NCI-H345 (cell line): Measurements from ENCODE around the gene UVRAG.
"Not testable (repeated sequence)": the region's sequence is repeated elsewhere in the genome, so short reads cannot be mapped to it uniquely, and the experiment has no call there.

Experiments
- DNase-seq: peaks from one replicate; lab custom pipeline; 2025; lab: John Stamatoyannopoulos, UW

The UVRAG gene

DNA sequence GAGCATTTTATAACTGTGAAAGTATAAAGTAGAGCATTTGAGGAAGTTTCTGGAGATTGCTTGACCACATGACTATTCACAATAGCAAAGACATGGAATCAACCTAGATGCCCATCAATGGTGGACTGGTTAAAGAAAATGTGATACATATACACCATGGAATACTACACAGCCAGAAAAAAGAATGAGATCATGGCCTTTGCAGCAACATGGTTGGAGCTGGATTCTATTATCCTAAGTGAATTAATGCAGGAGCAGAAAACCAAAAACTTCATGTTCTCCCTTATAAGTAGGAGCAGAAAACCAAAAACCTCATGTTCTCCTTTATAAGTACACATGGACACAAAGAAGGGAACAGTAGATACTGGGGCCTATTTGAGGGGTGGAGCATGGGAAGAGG is 30.3 kb downstream of the UVRAG start:
- DNase-seq: no peak

DNA sequence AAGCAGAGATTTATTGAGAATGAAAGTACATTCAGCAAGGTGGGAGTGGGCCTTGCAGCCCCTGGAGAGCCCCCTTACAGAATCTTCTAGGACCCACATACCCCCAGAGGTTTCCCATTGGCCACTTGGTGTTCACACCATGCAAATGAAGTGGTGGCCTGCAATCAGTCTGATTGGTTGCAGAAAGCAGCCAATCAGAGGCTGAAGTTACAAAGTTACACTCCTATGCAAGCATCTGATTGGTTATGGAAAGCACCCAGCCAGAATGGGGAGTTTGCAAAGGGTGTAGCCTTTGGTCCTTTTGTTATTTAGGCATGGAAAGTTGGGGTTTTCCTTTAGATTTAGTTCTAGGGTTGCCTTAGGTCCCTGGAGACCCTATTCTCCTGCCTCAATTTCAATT is 34.9 kb downstream of the UVRAG start:
- no peak for DNase-seq

DNA sequence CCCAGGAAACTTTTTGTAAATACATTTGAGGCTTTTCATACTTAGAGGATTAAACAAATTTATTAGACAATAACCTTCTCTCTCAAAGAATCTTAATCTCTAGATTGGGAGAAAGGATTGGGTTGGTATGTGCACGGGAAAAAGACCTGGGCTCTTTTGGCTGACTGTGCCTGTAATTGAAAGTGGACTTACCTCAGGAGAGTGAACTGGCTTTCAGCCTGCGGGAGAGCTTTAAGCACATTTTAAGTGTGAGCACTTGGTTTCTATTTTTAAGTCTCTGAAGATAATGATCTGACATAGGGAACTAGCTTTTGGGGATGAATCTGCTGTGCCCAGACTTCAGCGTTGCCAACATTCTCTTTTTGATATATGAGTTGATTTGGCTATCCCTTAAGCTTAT is 35.8 kb downstream of the UVRAG start:
- DNase-seq: peak; percentile 3

DNA sequence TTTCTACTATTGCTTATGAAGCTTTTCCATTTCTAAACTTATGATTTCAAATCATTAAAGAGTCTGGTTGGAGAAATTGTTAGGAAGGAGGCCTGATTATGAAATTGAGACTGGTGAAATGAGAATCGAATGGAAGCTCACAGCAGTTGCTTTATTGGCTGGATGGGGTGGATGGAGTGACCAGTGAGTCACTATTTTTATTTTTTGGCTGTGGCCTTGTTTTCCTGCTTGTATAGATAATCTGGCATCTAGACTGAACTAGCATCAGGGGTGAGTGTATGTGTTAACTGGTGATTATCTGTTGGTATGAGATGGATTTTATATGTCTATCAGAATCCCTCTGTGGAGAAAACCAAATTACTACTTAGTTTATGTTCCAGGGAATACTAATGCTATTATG is 36.2 kb downstream of the UVRAG start:
- no peak for DNase-seq

DNA sequence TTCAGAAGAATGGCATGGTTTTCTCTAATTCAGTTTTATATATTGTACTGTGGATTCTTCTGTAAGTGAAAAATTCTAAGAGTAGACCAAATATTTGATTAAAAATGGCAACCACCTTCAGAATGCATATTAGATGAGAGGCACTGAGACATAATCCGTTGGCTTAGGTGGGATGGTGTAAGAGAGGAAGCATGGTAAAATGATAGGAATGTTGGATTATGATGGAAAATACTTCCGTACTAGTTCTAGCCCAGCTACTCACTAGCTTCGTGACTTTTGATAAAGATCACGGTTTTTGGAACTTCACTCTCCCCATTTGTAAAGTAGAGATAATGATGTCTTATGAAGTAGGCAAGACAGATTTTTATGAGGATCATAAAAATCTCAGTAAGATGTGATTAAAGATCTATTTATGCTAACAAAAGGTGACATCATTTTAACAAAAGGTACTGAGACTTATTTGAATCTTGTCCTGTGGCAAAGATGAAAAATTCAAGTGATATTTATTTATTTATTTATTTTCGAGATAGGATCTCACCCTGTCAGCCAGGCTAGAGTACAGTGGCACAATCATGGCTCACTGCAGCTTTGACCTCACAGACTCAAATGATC is 37.5 kb downstream of the UVRAG start:
- DNase-seq: no peak

DNA sequence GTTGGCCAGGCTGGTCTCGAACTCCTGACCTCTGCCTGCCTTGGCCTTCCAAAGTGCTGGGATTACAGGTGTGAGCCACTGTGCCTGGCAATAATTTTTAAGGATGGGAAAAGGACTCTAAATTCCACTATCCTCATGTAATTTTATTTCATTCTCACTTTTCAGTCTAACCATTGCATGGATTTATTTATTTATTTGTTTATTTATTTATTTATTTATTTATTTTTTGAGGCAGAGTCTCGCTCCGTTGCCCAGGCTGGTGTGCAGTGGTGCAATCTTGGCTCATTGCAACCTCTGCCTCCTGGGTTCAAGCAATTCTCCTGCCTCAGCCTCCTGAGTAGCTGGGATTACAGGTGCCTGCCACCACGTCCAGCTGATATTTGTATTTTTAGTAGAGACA is 38.6 kb downstream of the UVRAG start:
- not testable (repeated sequence) for DNase-seq

DNA sequence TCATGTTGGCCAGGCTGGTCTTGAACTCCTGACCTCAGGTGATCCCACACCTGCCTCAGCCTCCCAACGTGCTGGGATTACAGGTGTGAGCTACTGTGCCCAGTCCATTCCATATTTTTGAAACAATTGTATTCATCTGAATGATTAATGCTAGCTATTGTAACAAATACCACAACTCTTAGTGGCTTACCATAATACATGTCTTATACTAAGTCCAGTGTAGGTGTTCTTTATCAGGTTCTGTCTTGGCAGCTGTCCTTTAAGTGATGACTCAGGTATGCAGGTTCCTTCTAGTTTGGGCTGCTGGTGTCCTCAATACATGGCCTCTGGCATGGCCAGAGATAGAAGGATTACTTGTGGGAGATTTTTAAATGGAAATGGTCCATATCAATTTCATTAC is 39.0 kb downstream of the UVRAG start:
- no peak for DNase-seq

DNA sequence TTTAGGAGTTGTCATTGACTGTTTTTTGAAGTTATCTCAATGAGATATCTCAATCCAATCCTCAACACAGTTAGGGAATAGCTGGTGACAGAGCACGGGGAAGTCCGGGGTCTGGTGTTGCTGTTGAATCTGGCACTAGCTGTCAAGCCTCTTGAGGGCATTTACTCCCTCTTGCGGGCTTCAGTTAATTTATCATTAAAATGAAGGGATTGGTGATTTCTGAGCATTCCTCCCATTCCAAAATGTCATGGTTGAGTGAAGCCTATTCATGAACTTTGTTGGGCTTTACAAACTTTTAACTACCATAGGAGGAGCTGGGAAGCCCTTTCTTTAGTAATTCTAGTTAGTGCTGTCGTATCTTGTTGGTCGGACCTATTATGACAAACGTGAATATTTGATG is 40.2 kb downstream of the UVRAG start:
- DNase-seq: no peak

DNA sequence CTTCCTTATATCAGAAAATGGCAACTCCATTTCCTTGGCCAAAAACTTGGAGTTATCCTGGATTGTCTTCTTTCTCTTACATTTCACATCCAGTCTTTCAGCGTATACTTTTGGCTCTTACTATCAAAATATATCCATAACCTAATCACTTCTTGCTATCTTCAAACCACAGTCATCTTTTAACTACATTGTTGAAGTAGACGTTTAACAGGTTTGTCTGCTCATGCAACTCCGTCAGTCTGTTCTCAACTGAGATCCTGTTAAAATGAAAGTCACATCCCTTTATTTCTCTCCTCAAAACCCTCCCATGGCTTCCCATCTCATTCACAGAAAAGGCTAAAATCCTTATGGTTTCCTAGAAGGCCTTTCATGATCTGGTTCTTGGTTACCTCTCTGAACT is 41.9 kb downstream of the UVRAG start:
- no peak for DNase-seq

DNA sequence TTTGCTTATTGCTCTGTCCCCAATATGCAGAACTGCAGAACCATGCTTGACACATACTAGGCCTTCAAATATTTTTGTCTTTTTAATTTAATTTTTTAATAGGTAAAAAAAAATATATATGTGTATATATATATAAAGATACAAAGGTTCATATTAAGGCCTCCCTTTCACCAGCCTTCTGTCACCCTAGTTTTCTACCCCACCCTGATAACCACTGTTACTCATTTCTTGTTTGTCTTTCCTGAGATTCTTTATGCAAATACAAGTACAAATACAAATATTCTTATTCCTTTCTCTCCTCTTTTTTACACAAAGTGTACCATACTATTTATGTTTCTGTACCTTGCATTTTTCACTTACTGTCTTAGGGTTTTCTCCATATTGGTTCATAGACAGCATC is 43.0 kb downstream of the UVRAG start:
- DNase-seq: no peak

DNA sequence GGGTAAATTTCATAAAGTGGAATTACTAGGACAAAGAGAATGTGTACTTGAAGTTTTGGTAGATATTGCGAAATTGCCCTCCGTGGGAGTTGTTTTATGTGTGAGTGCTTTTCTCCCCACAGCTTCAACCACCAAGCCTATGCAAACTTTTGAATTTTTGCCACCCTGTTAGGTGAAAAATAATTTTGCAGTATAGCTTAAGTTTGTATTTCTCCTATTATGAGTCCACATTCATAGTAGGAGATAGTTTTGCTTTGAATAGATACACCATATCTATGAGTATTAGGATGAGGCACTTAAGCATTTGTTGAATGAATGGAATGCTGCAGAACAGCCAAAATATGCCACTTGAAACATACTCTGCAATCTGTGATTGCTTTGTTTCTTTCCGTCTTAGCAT is 43.6 kb downstream of the UVRAG start:
- DNase-seq: no peak

DNA sequence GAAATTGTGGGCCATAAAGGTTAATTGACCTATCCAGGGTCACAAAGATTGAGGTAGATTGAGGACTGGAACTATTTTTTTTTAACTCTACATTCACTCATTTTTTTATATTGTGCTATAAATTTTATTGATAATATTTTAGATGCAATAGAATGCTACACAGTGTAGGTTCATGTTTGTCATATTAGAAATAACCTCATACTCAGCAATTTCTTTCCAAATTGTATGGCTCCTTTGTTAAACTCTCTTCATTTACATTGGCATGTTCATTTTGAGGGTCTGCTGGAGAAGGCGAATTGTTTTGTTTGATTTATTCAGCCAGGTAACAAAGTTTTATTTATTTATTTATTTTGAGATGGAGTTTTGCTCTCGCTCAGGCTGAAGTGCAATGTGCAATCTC is 44.6 kb downstream of the UVRAG start:
- no peak for DNase-seq

DNA sequence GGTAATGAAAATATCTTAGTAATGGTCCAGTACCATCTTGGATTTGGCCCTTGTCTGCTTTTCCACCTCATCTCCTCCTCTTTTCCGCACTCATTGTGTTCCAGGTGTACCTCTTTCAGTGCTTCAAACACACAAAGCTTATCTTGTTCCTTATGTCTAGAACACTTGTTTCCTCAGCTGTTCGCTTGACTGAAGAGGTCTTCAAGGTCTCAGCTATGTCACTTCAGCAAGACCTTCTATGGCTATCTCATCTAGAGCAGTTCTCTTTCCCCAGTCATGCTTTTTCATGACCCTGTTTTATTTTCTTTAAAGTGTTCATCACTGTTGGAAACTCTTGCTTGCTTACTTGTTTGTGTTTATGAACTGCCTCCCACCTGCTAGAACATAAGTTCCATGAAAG is 47.4 kb downstream of the UVRAG start:
- no peak for DNase-seq

DNA sequence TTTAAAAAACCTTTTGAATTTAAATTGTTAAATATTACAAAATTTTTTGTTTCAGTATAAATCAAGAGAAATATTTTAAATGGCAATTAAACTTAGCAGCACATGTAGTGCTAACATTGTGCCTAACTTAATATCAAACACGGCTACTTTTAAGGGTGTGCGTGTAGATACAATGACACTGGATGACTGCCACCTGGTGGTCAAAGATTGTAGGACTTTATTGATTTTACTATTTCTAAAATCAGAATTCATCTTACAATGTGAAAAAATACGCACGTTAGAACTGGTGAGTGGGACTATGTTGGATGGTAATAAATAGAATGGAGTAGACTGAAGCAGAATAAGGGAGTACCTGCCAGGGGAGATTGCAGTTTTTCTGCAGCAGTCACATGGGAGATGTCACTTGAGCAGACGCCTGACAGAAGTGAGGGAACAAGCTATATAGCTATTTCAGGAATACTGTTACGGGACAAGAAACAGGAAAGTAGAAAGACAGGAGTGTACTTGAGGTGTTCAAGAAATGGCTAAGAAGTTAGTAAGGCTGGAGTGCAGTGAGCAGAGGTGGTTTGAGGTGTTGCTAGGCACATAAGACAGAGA is 52.9 kb downstream of the UVRAG start:
- peak; percentile 52 for DNase-seq

DNA sequence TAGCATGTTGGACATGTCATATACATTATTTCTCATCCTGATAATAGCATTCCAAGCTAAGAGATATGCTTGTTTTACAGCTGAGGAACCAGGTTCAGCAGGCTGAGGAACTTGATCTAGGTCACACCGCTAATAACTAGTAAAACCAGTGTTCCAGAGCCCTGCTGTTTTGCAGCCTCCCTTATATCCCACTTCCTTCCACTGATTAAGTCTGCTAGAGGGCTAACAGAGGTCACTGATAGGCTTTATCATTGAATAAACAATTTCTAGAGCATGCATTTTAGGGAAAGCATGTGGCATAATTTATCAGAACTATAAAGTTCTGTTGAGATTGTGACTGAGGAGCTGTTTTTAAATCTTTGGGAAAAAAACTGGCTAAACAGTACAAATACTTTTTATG is 54.0 kb downstream of the UVRAG start:
- DNase-seq: no peak

DNA sequence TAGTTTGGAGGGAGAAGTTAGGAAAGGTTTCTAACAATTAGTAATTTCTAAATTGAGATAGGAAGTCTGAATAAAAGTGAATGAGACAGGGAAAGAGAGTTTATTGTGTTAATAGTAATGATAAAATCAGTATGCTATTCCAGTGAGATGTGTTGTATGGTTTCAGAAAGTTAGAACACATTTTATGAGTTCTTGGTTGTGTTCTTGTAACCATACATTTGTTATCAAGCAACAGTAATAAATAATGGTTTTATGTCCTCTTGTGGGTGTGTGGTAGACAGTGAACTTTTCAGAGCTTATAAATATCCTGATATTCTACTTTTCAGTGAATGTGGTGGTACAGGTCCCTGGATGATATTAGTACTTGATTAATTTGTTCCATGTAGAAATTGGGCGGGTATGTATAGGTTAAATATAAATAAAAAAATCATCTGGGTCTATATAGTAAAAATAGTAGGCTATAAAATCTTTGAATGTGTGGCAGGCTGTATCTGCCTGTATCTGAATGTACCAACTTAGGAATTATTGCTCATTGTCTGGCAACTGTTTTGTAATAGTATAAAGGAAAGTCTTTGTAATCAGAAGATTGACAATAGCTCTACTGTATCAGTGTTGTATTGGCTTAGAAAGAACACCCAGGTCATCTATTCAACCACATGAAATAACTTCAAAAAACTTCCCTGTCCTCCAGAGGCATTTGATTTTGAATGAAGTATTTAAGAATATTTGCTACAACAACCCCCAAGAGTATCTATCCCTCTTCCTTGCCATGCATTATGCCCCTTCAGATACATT is 54.8 kb downstream of the UVRAG start:
- DNase-seq: no peak

DNA sequence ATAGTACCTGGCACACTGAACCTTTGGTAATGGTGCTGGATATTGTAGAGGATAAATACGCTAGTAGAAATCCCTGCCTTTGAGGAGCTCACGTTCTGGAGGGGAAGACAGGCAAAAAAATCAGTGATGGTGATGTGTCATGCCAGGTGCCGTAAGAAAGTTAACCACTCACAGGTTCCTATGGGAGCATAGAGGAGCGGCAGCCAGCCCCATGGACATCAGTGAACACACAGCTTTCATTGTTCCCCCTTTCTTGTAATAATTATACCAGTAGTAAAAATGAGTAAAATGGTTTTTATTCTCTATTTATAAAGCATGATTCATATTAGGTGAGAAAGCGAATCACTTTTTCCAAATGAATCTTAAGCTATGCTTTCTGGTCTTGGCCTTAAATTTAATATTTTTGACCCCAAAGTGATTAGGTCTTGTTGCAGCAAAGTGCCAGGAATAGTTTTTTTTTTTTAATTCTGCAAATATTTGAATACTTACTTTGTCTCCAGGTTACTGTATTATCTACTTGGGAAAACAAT is 57.9 kb downstream of the UVRAG start:
- no peak for DNase-seq

DNA sequence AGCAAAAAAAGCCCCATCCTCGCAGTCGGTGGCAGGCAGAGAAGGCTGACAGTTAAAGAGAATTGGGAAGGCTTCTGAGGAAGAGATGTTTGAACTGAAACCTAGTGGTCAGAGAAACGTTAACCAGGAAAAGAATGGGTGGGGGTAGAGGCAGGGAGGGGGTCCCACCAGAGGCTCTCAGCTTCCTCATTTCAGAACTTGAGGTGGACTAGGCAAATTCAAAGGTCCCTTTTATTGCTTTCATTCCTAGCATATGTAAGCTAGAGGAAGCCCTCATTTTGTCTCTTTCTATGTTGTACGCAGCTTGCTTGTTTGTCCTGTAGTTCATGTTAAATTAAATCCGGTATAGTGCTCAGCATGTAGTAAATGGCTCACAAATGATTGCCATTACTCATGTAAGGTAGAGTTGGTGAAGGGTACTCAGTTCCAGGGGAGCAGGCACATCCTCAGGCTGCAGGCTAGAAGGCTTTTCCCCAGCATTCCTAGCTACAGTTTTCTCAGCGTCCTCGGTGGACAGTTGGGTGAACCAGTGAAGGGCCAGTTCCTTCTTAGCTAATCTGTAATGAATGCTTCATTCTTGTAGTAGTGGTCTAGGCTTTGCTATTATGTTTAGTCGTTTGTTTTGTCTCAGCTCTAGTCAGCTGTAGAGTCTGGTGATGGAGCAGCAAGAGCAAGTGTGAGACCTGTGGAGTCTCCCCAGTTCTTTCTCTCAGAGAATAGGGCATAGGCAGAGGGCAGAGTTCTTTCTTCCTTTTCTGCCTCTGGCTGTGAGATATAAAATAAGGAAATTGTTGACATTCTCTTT is 58.6 kb downstream of the UVRAG start:
- DNase-seq: no peak

DNA sequence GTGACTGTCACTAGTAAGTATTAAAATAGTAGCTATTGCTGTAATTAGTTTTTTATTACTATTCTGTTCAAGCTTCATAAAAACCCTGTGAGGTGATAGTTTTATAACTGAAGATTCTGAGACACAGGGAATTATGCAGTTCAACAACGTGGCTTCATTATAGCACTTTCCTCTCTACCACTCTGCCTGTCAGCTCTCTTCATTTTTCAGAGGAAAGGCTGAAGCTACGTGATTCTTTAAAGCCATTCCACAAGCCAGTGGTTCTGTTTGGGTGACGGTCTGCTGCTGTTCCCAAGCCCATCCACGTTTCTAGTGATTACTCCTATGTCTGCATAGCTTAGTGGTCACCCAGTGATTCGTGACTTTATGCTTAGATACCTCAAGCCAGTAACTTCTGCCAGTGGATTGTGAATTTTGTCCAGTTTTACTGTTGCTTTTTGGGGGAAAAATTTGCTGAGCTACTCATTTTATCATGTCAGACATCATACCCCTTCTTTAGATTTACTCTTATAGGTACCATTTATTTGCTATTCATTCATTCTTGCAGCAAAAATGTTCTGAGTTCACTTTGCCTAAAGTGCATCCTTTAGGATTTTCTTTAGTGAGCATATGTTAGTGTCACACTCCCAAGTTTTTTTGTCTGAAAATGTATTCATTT is 59.8 kb downstream of the UVRAG start:
- no peak for DNase-seq

DNA sequence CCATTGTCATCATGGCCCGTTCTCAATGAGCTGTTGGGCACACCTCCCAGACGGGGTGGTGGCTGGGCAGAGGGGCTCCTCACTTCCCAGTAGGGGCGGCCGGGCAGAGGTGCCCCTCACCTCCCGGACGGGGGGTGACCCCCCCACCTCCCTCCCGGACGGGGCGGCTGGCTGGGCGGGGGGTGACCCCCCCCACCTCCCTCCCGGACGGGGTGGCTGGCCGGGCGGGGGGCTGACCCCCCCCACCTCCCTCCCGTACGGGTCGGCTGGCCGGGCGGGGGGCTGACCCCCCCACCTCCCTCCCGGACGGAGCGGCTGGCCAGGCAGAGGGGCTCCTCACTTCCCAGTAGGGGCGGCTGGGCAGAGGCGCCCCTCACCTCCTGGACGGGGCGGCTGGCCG is 62.3 kb downstream of the UVRAG start:
- DNase-seq: not testable (repeated sequence)

DNA sequence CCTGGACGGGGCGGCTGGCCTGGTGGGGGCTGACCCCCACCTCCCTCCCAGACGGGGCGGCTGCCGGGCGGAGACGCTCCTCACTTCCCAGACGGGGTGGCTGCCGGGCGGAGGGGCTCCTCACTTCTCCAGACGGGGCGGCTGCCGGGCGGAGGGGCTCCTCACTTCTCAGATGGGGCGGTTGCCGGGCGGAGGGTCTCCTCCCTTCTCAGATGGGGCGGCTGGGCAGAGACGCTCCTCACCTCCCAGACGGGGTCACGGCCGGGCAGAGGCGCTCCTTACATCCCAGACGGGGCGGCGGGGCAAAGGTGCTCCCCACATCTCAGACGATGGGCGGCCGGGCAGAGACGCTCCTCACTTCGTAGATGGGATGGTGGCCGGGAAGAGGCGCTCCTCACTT is 62.9 kb downstream of the UVRAG start:
- DNase-seq: not testable (repeated sequence)

DNA sequence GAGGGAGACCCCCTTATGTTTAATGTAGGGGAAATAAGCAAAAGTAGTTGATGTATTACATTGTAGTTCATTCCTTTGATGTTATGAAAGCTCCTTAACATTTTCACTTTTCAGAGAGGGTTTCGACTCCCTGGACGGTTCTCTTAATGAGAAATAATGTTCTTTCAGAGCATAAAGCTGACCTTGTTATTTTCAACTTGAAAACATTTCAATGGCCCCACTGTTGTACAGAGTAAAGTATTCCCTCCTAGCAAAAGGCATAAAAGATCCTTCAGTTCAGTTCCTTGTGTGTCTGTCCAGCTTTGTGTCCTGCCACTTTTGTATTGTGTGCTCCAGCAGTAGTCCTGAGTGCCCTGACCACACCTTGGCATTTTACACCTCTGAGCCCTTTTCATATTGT is 63.9 kb downstream of the UVRAG start:
- no peak for DNase-seq
